ENCODE results near the gene EXOC1. TPM values are rescaled to one million over a fixed set of nuclear protein-coding genes. Genes with fewer than 3 reads are reported as not detected.
A peak's percentile ranks its signal among the peaks of the same experiment; 100 is the strongest.

The EXOC1 gene
- total RNA-seq, 1 donor from 2014 or later = 41.1 TPM

GRCh38 chr4:55865228-55865806 lies 11.9 kb downstream of the EXOC1 start:
- no peak for DNase-seq (ENCODE audit: low read depth)

GRCh38 chr4:55866290-55866907 lies 13.0 kb downstream of the EXOC1 start:
- no peak overlapping the region for H3K4me3 ChIP-seq (ENCODE audit: low read depth, low read length)
- DNase-seq (ENCODE audit: low read depth) = peak; percentile 88

More at GRCh38 chr4:55865228-55865806, 11.9 kb downstream of the EXOC1 start:
- no peaks in the 10 kb centered on the region for H3K27me3 ChIP-seq (ENCODE audit: control insufficient read depth, insufficient read depth, low read length)
- no peaks in the 10 kb centered on the region for H3K36me3 ChIP-seq (ENCODE audit: control insufficient read depth, insufficient read depth, low read length)
- H3K4me3 ChIP-seq (ENCODE audit: low read depth, low read length) = no peak overlapping the region
- no peak for TF ChIP-seq CTCF (IDR thresholded peaks at IDR 0.05; ENCODE audit: insufficient read depth, low read length, poor library complexity, severe bottlenecking)

GRCh38 chr4:55866973-55867574 lies 13.6 kb downstream of the EXOC1 start:
- no peaks in the 10 kb centered on the region for H3K27me3 ChIP-seq (ENCODE audit: control insufficient read depth, insufficient read depth, low read length)
- DNase-seq (ENCODE audit: low read depth) = peak; percentile 45
- H3K4me3 ChIP-seq (ENCODE audit: low read depth, low read length) = no peak overlapping the region
- TF ChIP-seq CTCF (IDR thresholded peaks at IDR 0.05; ENCODE audit: insufficient read depth, low read length, poor library complexity, severe bottlenecking) = peak; percentile 85
- no peaks in the 10 kb centered on the region for H3K36me3 ChIP-seq (ENCODE audit: control insufficient read depth, insufficient read depth, low read length)

More at GRCh38 chr4:55866290-55866907, 13.0 kb downstream of the EXOC1 start:
- no peaks in the 10 kb centered on the region for H3K27me3 ChIP-seq (ENCODE audit: control insufficient read depth, insufficient read depth, low read length)
- no peak for TF ChIP-seq CTCF (IDR thresholded peaks at IDR 0.05; ENCODE audit: insufficient read depth, low read length, poor library complexity, severe bottlenecking)
- no peaks in the 10 kb centered on the region for H3K36me3 ChIP-seq (ENCODE audit: control insufficient read depth, insufficient read depth, low read length)

GRCh38 chr4:55868581-55869090 lies 15.2 kb downstream of the EXOC1 start:
- Histone ChIP-seq H3K36me3 (ENCODE audit: control insufficient read depth, insufficient read depth, low read length) (no peaks in the 10 kb centered on the region), H3K4me3 (ENCODE audit: low read depth, low read length) (no peak overlapping the region), H3K27me3 (ENCODE audit: control insufficient read depth, insufficient read depth, low read length) (no peaks in the 10 kb centered on the region)
- TF ChIP-seq CTCF (IDR thresholded peaks at IDR 0.05; ENCODE audit: insufficient read depth, low read length, poor library complexity, severe bottlenecking) = no peak
- no peak for DNase-seq (ENCODE audit: low read depth)

GRCh38 chr4:55871299-55871800 lies 17.9 kb downstream of the EXOC1 start:
- TF ChIP-seq CTCF (IDR thresholded peaks at IDR 0.05; ENCODE audit: insufficient read depth, low read length, poor library complexity, severe bottlenecking) = no peak
- no peaks in the 10 kb centered on the region for H3K36me3 ChIP-seq (ENCODE audit: control insufficient read depth, insufficient read depth, low read length)
- DNase-seq (ENCODE audit: low read depth) = no peak

More at GRCh38 chr4:55871299-55871800, 17.9 kb downstream of the EXOC1 start:
- H3K27me3 ChIP-seq (ENCODE audit: control insufficient read depth, insufficient read depth, low read length) = no peaks in the 10 kb centered on the region
- H3K4me3 ChIP-seq (ENCODE audit: low read depth, low read length) = no peak overlapping the region

Measured in kidney epithelial cell (primary cell).